ENCODE measurements around the gene PCAT7. TPM values are rescaled to one million over a fixed set of nuclear protein-coding genes. Genes with fewer than 3 reads are reported as not detected.

The PCAT7 gene
- total and polyA plus RNA-seq, 2 experiments from 2014 or later, result 4.0 to 5.5 TPM

- H3K27ac Mint-ChIP-seq, result no peak overlapping the region
- Histone ChIP-seq H3K4me2 (no peak overlapping the region), H3K27me3 (ENCODE audit: insufficient read depth) (no peaks in the 10 kb centered on the region), H3K4me1 (ENCODE audit: insufficient read depth) (peaks cover 10% of the 10 kb centered on the region; the same call in 1 of the 2 replicates), H3F3A (replicated peaks; ENCODE audit: low read depth) (0 out of 2 replicates have a peak, but pooled peaks cover 3% of the 10 kb centered on the region), H3K36me3 (ENCODE audit: insufficient read depth) (no peaks in the 10 kb centered on the region), H4K20me1 (replicated peaks; ENCODE audit: insufficient read depth) (no peaks in the 10 kb centered on the region), H3K4me3 (no peak overlapping the region), H3K27ac (ENCODE audit: low read depth) (no peak overlapping the region), H3K9me2 (ENCODE audit: insufficient read depth) (no peaks in the 10 kb centered on the region), H3K79me2 (replicated peaks; ENCODE audit: insufficient read depth) (no peaks in the 10 kb centered on the region), H2AFZ (peak overlapping the region; percentile 94)
- H3K36me3 Mint-ChIP-seq (ENCODE audit: low read depth), result no peaks in the 10 kb centered on the region
- ATAC-seq, result no peak
- H3K9me3 Mint-ChIP-seq, result no peaks in the 10 kb centered on the region
- H3K4me1 Mint-ChIP-seq, result peaks cover 31% of the 10 kb centered on the region
- no peak overlapping the region for H3K4me3 Mint-ChIP-seq
- no peak for TF ChIP-seq JUNB (IDR thresholded peaks at IDR 0.05; ENCODE audit: unreplicated experiment)
- no peak for TF ChIP-seq NANOG (IDR thresholded peaks at IDR 0.05; ENCODE audit: borderline replicate concordance)
- DNase-seq (ENCODE audit: low spot score), result no peak
- peaks cover 11% of the 10 kb centered on the region for H3K27me3 Mint-ChIP-seq (ENCODE audit: insufficient read depth, low read depth, poor library complexity)
Observed at GRCh38 chr9:94607423-94607691, 52.5 kb downstream of the PCAT7 start.

DNA sequence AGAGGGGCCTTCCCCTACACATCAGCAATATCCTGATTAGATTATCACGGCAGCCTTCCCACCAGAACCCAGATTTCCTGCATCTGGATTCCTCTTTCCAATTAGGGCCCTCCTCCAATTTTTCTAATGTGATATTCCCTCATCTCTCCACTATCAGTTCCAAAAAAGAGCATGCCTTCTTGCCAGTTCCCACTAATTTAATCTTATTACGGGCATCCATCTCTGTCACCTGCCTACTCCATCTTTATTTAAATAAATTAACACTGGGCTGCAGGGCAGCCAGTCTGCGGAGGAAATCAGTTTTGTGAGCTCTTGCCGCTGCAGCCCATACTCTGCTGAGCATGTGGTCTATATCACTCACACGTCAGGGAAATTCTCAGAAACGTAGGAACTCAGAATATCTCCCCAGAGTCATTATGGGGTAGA is 55.3 kb downstream of the PCAT7 start:
- H3K4me1 ChIP-seq (ENCODE audit: insufficient read depth), result peaks cover 10% of the 10 kb centered on the region; the same call in 1 of the 2 replicates
- H3K27ac Mint-ChIP-seq, result no peak overlapping the region
- TF ChIP-seq ZNF114 (CRISPR knock-in tag; IDR thresholded peaks at IDR 0.05) (no peak), JUNB (IDR thresholded peaks at IDR 0.05; ENCODE audit: unreplicated experiment) (no peak), STAT1 (IDR thresholded peaks at IDR 0.05; ENCODE audit: unreplicated experiment) (no peak), EZH2phosphoT487 (IDR thresholded peaks at IDR 0.05; ENCODE audit: unreplicated experiment) (no peak), POLR2AphosphoS5 (IDR thresholded peaks at IDR 0.05; ENCODE audit: low read depth) (no peak)
- TF ChIP-seq, protein P1, sequence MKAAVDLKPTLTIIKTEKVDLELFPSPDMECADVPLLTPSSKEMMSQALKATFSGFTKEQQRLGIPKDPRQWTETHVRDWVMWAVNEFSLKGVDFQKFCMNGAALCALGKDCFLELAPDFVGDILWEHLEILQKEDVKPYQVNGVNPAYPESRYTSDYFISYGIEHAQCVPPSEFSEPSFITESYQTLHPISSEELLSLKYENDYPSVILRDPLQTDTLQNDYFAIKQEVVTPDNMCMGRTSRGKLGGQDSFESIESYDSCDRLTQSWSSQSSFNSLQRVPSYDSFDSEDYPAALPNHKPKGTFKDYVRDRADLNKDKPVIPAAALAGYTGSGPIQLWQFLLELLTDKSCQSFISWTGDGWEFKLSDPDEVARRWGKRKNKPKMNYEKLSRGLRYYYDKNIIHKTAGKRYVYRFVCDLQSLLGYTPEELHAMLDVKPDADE (IDR thresholded peaks at IDR 0.05), result no peak
- no peaks in the 10 kb centered on the region for H3K36me3 Mint-ChIP-seq (ENCODE audit: low read depth)
- H3K27me3 Mint-ChIP-seq (ENCODE audit: insufficient read depth, low read depth, poor library complexity), result peaks cover 3% of the 10 kb centered on the region
- H3K36me3 ChIP-seq (ENCODE audit: insufficient read depth), result no peaks in the 10 kb centered on the region
- no peaks in the 10 kb centered on the region for H4K20me1 ChIP-seq (replicated peaks; ENCODE audit: insufficient read depth)
- H3K27ac ChIP-seq (ENCODE audit: low read depth), result no peak overlapping the region
- H3K9me3 Mint-ChIP-seq, result no peaks in the 10 kb centered on the region
- no peak overlapping the region for H3K4me2 ChIP-seq
- no peaks in the 10 kb centered on the region for H3F3A ChIP-seq (replicated peaks; ENCODE audit: low read depth)
- no peak for ATAC-seq
- DNase-seq (ENCODE audit: low spot score), result no peak
- H2AFZ ChIP-seq, result no peak overlapping the region
- no peak overlapping the region for H3K4me3 Mint-ChIP-seq
- H3K4me3 ChIP-seq, result no peak overlapping the region
- no peaks in the 10 kb centered on the region for H3K79me2 ChIP-seq (replicated peaks; ENCODE audit: insufficient read depth)
- no peaks in the 10 kb centered on the region for H3K27me3 ChIP-seq (ENCODE audit: insufficient read depth)
- H3K9me2 ChIP-seq (ENCODE audit: insufficient read depth), result no peaks in the 10 kb centered on the region
- peaks cover 23% of the 10 kb centered on the region for H3K4me1 Mint-ChIP-seq

DNA sequence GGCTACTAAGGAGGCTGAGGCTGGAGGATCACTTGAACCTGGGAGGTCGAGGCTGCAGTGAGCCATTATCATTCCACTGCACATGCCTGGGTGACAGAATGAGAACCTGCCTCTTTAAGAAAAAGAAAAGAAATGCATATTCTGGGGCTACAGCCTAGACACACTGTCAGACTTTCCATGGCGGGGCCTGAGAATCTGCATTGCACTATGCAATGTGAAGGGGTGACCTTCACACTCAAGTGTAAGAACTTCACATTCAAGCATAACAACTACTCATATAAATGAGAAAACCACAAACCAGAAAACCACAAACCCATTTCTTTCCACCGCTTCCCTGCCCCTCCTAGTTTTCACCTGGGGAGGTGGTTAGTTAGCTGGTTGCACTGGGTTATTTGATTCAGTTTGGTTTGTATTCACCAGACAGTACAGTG is 56.8 kb downstream of the PCAT7 start:
- H3K9me3 Mint-ChIP-seq, result no peaks in the 10 kb centered on the region
- no peak for DNase-seq (ENCODE audit: low spot score)

More for the DNA sequence above, 56.8 kb downstream of the PCAT7 start:
- no peak for ATAC-seq
- no peaks in the 10 kb centered on the region for H3K9me2 ChIP-seq (ENCODE audit: insufficient read depth)
- H3F3A ChIP-seq (replicated peaks; ENCODE audit: low read depth), result no peaks in the 10 kb centered on the region
- Mint-ChIP-seq H3K4me1 (peaks cover 23% of the 10 kb centered on the region), H3K36me3 (ENCODE audit: low read depth) (no peaks in the 10 kb centered on the region), H3K4me3 (no peak overlapping the region), H3K27me3 (ENCODE audit: insufficient read depth, low read depth, poor library complexity) (peaks cover 3% of the 10 kb centered on the region), H3K27ac (no peak overlapping the region)
- H3K4me2 ChIP-seq, result no peak overlapping the region
- no peaks in the 10 kb centered on the region for H3K79me2 ChIP-seq (replicated peaks; ENCODE audit: insufficient read depth)
- TF ChIP-seq, protein P2, sequence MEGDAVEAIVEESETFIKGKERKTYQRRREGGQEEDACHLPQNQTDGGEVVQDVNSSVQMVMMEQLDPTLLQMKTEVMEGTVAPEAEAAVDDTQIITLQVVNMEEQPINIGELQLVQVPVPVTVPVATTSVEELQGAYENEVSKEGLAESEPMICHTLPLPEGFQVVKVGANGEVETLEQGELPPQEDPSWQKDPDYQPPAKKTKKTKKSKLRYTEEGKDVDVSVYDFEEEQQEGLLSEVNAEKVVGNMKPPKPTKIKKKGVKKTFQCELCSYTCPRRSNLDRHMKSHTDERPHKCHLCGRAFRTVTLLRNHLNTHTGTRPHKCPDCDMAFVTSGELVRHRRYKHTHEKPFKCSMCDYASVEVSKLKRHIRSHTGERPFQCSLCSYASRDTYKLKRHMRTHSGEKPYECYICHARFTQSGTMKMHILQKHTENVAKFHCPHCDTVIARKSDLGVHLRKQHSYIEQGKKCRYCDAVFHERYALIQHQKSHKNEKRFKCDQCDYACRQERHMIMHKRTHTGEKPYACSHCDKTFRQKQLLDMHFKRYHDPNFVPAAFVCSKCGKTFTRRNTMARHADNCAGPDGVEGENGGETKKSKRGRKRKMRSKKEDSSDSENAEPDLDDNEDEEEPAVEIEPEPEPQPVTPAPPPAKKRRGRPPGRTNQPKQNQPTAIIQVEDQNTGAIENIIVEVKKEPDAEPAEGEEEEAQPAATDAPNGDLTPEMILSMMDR (conservative IDR thresholded peaks at IDR 0.05; ENCODE audit: low read depth in 2 of 2), result no peak
- TF ChIP-seq POLR2AphosphoS5 (IDR thresholded peaks at IDR 0.05; ENCODE audit: low read depth), result no peak
- TF ChIP-seq ZNF114 (CRISPR knock-in tag; IDR thresholded peaks at IDR 0.05), result no peak
- no peaks in the 10 kb centered on the region for H3K36me3 ChIP-seq (ENCODE audit: insufficient read depth)
- no peaks in the 10 kb centered on the region for H4K20me1 ChIP-seq (replicated peaks; ENCODE audit: insufficient read depth)
- H3K27ac ChIP-seq (ENCODE audit: low read depth), result no peak overlapping the region
- peaks cover 10% of the 10 kb centered on the region; the same call in 1 of the 2 replicates for H3K4me1 ChIP-seq (ENCODE audit: insufficient read depth)
- H2AFZ ChIP-seq, result no peak overlapping the region
- no peak overlapping the region for H3K4me3 ChIP-seq
- H3K27me3 ChIP-seq (ENCODE audit: insufficient read depth), result no peaks in the 10 kb centered on the region

Measured in GM23338 (cell line).